Endothelial cell of umbilical vein (primary cell): Measurements from ENCODE around the gene TNS1. TPM values are rescaled to one million over a fixed set of nuclear protein-coding genes. Genes with fewer than 3 reads are reported as not detected.

Source experiments
- BruUV-seq: library from RNA; stranded (reverse); fragments of 400-500 nt; replicated peaks from 2 replicates; lab custom pipeline; 2021; lab: Mats Ljungman, UMichigan
- CTCF ChIA-PET: fragments of 300-600, 350-600 bp; sonication (Branson Sonifier 250); formaldehyde crosslinking; loops from one replicate; lab custom pipeline; 2021; ENCODE audit warnings: antibody characterized with exemption, inconsistent platforms; lab: Charles Lee
- POLR2A ChIA-PET: fragments of 300-600, 350-600 bp; sonication (Branson Sonifier 250); formaldehyde crosslinking; loops from one replicate; lab custom pipeline; 2021; ENCODE audit warnings: antibody characterized with exemption, inconsistent platforms; lab: Charles Lee
- DNase-seq: peaks from one replicate; pipeline ENCODE4 v3.0.0-alpha.2; 2011; ENCODE audit warnings: low read depth, low spot score
- FAIRE-seq: peaks from 2 replicates; lab custom pipeline; 2011; peaks lifted over from hg19 to GRCh38; lab: Jason Lieb, UNC
- H2AFZ ChIP-seq: 2 replicates; pipeline ENCODE4 v1.6.0; 2012; ENCODE audit warnings: low read depth, low read length, control low read depth, inconsistent platforms
- H3K27ac ChIP-seq: 2 replicates; pipeline ENCODE4 v1.5.1; 2011; ENCODE audit warnings: low read depth, mild to moderate bottlenecking, control low read depth, low read length, moderate library complexity; ENCODE audit not compliant: insufficient read depth
- H3K27me3 ChIP-seq, 2 experiments: 2 replicates each; pipeline versions ENCODE4 v1.6.0 to v1.6.1; 2011; ENCODE audit warnings: low read length in 2 of 2, mixed read lengths in 1 of 2; ENCODE audit not compliant: control insufficient read depth in 2 of 2, insufficient read depth in 2 of 2
- H3K36me3 ChIP-seq, 2 experiments: 2 replicates in 1 of 2; 3 replicates in 1 of 2; pipeline ENCODE4 v1.5.1; 2011; ENCODE audit warnings: low read length in 2 of 2, mild to moderate bottlenecking in 1 of 2, moderate library complexity in 1 of 2; ENCODE audit not compliant: control insufficient read depth in 2 of 2, insufficient read depth in 2 of 2; ENCODE audit errors: extremely low read depth in 1 of 2
- H3K4me1 ChIP-seq: 3 replicates; pipeline ENCODE4 v1.5.1; 2011; ENCODE audit warnings: mild to moderate bottlenecking, low read length; ENCODE audit not compliant: control insufficient read depth, insufficient read depth; ENCODE audit errors: extremely low read depth
- H3K4me2 ChIP-seq: 2 replicates; pipeline ENCODE4 v1.6.1; 2011; ENCODE audit warnings: low read length, control low read depth, mixed read lengths; ENCODE audit not compliant: insufficient read depth
- H3K4me3 ChIP-seq, 3 experiments: fragments of 200-600 bp in 1 of 3; sonication (generic), shearing (Covaris generic) in 1 of 3; replicated peaks in 1 of 3; 2 replicates each; pipeline ENCODE4 v1.5.1; 2011 to 2016; ENCODE audit warnings: control low read depth in 3 of 3, low read length in 3 of 3, mild to moderate bottlenecking in 2 of 3, inconsistent platforms in 1 of 3, low read depth in 1 of 3, moderate library complexity in 1 of 3; ENCODE audit not compliant: insufficient read depth in 1 of 3
- H3K79me2 ChIP-seq: 2 replicates; pipeline ENCODE4 v1.6.0; 2012; ENCODE audit warnings: low read length, inconsistent platforms; ENCODE audit not compliant: control insufficient read depth, insufficient read depth
- H3K9ac ChIP-seq: replicated peaks from 2 replicates; pipeline ENCODE3; 2011; ENCODE audit warnings: low read length, control low read depth; ENCODE audit not compliant: insufficient read depth; ENCODE audit errors: extremely low read depth
- H3K9me1 ChIP-seq: replicated peaks from 3 replicates; pipeline ENCODE4 v1.6.0; 2011; ENCODE audit warnings: mild to moderate bottlenecking, low read length; ENCODE audit not compliant: control insufficient read depth, insufficient read depth; ENCODE audit errors: extremely low read depth
- H3K9me3 ChIP-seq: replicated peaks from 2 replicates; pipeline ENCODE4 v1.5.1; 2012; ENCODE audit warnings: low read length, inconsistent platforms; ENCODE audit not compliant: control insufficient read depth, insufficient read depth
- H4K20me1 ChIP-seq: replicated peaks from 2 replicates; pipeline ENCODE3; 2011; ENCODE audit warnings: mild to moderate bottlenecking, low read length; ENCODE audit not compliant: control insufficient read depth, insufficient read depth; ENCODE audit errors: extremely low read depth
- EZH2 ChIP-seq: IDR thresholded peaks from 2 replicates; pipeline ENCODE4 v1.6.1; 2012; ENCODE audit warnings: borderline replicate concordance, low read depth, mild to moderate bottlenecking, moderate library complexity, low read length, inconsistent platforms; ENCODE audit not compliant: severe bottlenecking
- FOS ChIP-seq: IDR thresholded peaks from 2 replicates; pipeline ENCODE4 v1.6.1; 2011; ENCODE audit warnings: mild to moderate bottlenecking, low read length, moderate library complexity, borderline replicate concordance; ENCODE audit not compliant: insufficient read depth
- GATA2 ChIP-seq: IDR thresholded peaks from 2 replicates; pipeline ENCODE4 v1.7.0; 2011; ENCODE audit warnings: low read depth, mild to moderate bottlenecking, moderate library complexity, mixed read lengths, low read length; ENCODE audit not compliant: insufficient read length, insufficient read depth
- JUN ChIP-seq: IDR thresholded peaks from 2 replicates; pipeline ENCODE4 v1.6.1; 2011; ENCODE audit warnings: borderline replicate concordance, low read depth; ENCODE audit not compliant: insufficient read length, insufficient read depth
- MYC ChIP-seq: IDR thresholded peaks from one replicate; pipeline ENCODE4 v1.6.1; 2011; ENCODE audit warnings: mild to moderate bottlenecking, low read depth, low read length
- POLR2A ChIP-seq: IDR thresholded peaks from 2 replicates; pipeline ENCODE4 v1.6.1; 2012; ENCODE audit warnings: low read depth, mild to moderate bottlenecking, control low read depth, low read length
- POLR2AphosphoS5 ChIP-seq: IDR thresholded peaks from 2 replicates; pipeline ENCODE4 v1.6.1; 2012; ENCODE audit warnings: low read depth, mild to moderate bottlenecking, control low read depth, low read length, moderate library complexity; ENCODE audit not compliant: insufficient read depth
- dilution Hi-C: fragments of 300-500 bp; cut with MboI; formaldehyde crosslinking; loops from one replicate; pipeline ENCODE4 v1.15.0; 2019; ENCODE audit warnings: low sequenced_read_pairs; ENCODE audit not compliant: extremely low pct_ligation_motif_present
- intact Hi-C: fragments of 100-400 bp; cut with micrococcal nuclease; formaldehyde crosslinking; loops from one replicate; pipeline ENCODE4 v1.10.0; 2022
- polyA plus RNA-seq, 4 experiments: library from polyadenylated mRNA; depleted of rRNA in 3 of 4; stranded (reverse) in 3 of 4; unstranded in 1 of 4; fragments of >200 nt; gene quantifications; 2 replicates each; pipeline versions ENCODE4 v1.2.1 to v1.2.3, GENCODE V29; 2011 to 2012; ENCODE audit warnings: missing spikeins in 1 of 4
- total RNA-seq: library from RNA; stranded (reverse); gene quantifications from 2 replicates; pipeline ENCODE4 v1.2.3, GENCODE V29; 2021
- TF ChIP-seq, protein P1 (sequence below): IDR thresholded peaks from 2 replicates; pipeline ENCODE4 v1.6.1; 2011; ENCODE audit not compliant: insufficient read depth, insufficient read length
- TF ChIP-seq, protein P2 (sequence below), 2 donors: IDR thresholded peaks; 1 replicate in 1 of 2; 2 replicates in 1 of 2; pipeline ENCODE4 v1.5.1; 2011; ENCODE audit warnings: low read length in 2 of 2, mild to moderate bottlenecking in 2 of 2, moderate library complexity in 2 of 2, control low read depth in 1 of 2, inconsistent platforms in 1 of 2, low read depth in 1 of 2; ENCODE audit not compliant: insufficient read depth in 1 of 2; ENCODE audit errors: extremely low read depth in 1 of 2

Gene TNS1
- total and polyA plus RNA-seq, 2 donors (not counting 3 experiments of a cell fraction or from before 2014, with no cell fraction given): 11.0 to 52.1 TPM

- no TSS peak for BruUV-seq
- no peak for DNase-seq
These were observed 179.2 kb downstream of the TNS1 start for GRCh38 chr2:217823626-217824025.

More at GRCh38 chr2:217823626-217824025, 179.2 kb downstream of the TNS1 start:
- ChIA-PET CTCF (no interaction called here), POLR2A (no interaction called here)
- Histone ChIP-seq H4K20me1 (no peaks in the 10 kb centered on the region), H2AFZ (no peak overlapping the region), H3K4me3 (no peak overlapping the region), H3K4me2 (no peak overlapping the region), H3K4me1 (peaks cover 14% of the 10 kb centered on the region), H3K9me3 (no peaks in the 10 kb centered on the region), H3K79me2 (no peaks in the 10 kb centered on the region), H3K36me3 (no peaks in the 10 kb centered on the region), H3K27ac (no peak overlapping the region), H3K27me3 (no peaks in the 10 kb centered on the region), H3K9me1 (no peaks in the 10 kb centered on the region), H3K9ac (no peak overlapping the region)
- dilution Hi-C loops (no loop called here), intact Hi-C loops (no loop called here)
- TF ChIP-seq GATA2 (no peak), POLR2AphosphoS5 (no peak), MYC (no peak), JUN (no peak), FOS (no peak), EZH2 (no peak), POLR2A (no peak)
- TF ChIP-seq, protein P1, sequence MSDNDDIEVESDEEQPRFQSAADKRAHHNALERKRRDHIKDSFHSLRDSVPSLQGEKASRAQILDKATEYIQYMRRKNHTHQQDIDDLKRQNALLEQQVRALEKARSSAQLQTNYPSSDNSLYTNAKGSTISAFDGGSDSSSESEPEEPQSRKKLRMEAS: no peak
- TF ChIP-seq, protein P2, sequence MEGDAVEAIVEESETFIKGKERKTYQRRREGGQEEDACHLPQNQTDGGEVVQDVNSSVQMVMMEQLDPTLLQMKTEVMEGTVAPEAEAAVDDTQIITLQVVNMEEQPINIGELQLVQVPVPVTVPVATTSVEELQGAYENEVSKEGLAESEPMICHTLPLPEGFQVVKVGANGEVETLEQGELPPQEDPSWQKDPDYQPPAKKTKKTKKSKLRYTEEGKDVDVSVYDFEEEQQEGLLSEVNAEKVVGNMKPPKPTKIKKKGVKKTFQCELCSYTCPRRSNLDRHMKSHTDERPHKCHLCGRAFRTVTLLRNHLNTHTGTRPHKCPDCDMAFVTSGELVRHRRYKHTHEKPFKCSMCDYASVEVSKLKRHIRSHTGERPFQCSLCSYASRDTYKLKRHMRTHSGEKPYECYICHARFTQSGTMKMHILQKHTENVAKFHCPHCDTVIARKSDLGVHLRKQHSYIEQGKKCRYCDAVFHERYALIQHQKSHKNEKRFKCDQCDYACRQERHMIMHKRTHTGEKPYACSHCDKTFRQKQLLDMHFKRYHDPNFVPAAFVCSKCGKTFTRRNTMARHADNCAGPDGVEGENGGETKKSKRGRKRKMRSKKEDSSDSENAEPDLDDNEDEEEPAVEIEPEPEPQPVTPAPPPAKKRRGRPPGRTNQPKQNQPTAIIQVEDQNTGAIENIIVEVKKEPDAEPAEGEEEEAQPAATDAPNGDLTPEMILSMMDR (IDR thresholded peaks at IDR 0.05; ENCODE audit: extremely low read depth in 1 of 2, insufficient read depth in 1 of 2, low read depth in 1 of 2, low read length in 2 of 2): no peak
- FAIRE-seq: no peak
